ENCODE results near the gene FXN.

GRCh38 chr9:69016191-69017096, 19.1 kb upstream of the FXN start:
- TF ChIP-seq CTCF (conservative IDR thresholded peaks at IDR 0.05) = no peak
- no peak for TF ChIP-seq ZFX (IDR thresholded peaks at IDR 0.05)

Measured in C4-2B (cell line).